ENCODE data around the gene FANCG. TPM values are rescaled to one million over a fixed set of nuclear protein-coding genes. Genes with fewer than 3 reads are reported as not detected.

FANCG gene
- total RNA-seq, 1 donor from 2014 or later: 6.2 TPM

DNA sequence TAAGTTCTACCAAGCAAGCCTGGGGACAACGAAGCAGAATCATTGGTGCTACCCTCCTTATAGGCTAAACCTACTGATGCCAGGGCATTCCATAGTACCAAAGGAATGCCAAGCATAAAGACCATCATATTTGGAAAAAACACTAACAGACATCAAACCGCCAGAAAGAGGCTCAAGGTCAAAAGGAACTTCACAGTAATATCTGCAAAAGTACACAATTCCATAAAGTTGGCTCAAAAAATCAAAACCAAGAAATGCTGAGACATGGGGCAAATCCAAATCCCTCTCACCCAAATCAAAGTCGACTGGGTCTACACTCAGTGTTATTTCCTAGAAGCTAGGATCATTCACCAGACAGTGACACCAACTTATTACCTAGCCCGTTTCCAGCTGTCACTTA is 10.7 kb downstream of the FANCG start:
- ATAC-seq (no peak), DNase-seq (ENCODE audit: low spot score) (no peak)

DNA sequence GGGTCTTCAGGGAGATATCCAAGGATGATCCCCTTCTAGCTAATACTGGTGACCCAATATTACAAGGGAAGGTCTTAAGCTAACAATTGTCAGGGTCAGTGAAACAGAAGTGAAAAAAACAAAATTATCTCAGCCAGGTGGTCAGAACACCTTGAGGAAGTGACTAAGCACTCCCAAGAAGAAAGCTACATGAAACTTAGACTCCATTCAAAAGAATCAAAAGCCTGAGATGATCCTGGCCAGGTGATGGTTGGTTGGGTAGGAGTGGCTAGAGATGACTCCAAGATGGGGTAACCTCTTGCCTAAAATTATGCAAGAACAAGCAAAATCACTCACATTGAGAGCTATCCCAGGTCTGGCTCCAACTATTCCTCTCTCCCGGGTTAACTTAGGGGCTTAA is 12.7 kb downstream of the FANCG start:
- ATAC-seq (no peak), DNase-seq (ENCODE audit: low spot score) (no peak)

DNA sequence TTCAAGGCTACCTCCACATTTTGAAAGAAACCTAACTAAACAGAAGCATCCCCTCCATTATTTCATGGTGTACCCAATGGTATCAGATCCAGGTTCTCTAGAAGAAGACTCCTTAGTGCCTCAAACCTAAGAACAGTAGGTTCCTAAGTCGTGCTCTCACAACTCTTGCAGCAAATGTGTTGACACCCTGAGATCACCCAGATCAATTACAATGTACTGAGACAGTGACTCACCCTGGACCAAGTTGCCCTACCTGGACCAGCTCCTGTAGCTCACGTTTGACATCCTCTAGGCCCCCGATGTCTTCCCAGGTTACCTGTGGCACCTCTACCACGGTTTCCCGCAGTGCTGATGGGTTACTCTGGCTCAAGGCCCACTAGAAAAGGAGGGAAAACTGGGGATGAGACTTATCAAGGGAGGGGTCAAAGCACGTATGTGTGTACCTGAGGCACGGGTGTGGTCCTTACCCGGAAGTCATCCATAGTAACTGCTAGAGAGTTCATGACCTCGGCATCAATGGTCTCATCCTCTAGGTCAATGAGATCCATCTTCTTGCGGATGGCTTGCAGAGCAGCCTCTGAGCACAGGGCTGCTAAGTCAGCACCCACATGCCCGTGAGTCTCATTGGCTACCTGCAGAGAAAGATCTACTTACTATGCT is 19.1 kb downstream of the FANCG start:
- no peak for ATAC-seq
- DNase-seq (ENCODE audit: low spot score): no peak

GRCh38 chr9:35059438-35059837 is 20.3 kb downstream of the FANCG start:
- DNase-seq (ENCODE audit: low spot score): no peak

DNA sequence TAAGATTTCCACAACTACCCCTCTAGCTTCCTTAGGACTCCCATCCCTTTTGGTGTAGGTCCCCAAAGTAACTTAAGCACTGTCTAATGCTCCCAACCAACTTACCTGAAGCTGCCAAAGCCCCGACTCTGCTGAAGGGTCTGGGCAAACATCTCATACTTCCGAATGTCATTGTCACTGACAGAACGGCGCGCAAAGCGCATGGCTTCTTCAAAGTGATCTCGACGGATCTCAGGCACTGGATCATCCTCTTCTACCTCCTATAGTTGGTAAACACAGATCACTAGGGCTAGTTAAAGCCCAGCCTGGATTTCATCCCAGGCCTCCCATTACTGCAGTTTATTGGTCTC is 22.5 kb downstream of the FANCG start:
- ATAC-seq (no peak), DNase-seq (ENCODE audit: low spot score) (no peak)

More at GRCh38 chr9:35059438-35059837, 20.3 kb downstream of the FANCG start:
- no peak for ATAC-seq

DNA sequence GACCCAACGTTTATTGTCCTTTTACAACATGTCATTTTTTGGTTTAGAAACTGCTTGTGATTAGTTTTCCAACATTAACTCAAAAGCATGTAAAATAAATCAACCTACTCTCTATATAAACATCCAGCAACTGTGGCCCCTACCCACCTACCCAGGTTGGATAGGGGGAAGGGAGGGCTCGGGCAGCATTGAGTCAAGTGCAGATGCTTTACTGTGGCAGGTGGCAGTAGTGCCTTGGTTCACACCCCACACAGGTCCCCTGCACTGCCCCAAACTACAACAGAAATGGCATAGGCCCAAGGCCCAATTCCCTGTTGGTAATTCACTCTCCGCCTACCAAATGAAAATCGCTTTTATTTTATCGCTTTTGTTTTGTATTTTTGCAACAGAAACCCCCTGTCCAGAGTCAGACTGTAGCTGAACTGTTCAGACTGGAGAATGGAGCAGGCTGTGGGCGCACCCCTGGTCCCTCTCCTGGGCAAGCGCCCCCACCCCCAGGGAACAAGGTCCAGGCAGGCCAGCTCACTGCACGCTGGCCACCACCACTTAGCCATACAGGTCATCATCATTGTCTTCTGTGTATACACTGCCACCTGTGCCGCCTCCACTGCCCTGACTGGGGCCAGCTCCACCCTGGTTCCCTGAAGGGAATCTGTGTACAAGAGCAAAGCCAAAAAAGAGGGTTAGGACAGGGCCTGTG is 23.0 kb downstream of the FANCG start:
- DNase-seq (ENCODE audit: low spot score) (no peak), ATAC-seq (peak; percentile 35)

- ATAC-seq (no peak), DNase-seq (ENCODE audit: low spot score) (no peak)
Measured at GRCh38 chr9:35054871-35055644, 24.7 kb downstream of the FANCG start.

DNA sequence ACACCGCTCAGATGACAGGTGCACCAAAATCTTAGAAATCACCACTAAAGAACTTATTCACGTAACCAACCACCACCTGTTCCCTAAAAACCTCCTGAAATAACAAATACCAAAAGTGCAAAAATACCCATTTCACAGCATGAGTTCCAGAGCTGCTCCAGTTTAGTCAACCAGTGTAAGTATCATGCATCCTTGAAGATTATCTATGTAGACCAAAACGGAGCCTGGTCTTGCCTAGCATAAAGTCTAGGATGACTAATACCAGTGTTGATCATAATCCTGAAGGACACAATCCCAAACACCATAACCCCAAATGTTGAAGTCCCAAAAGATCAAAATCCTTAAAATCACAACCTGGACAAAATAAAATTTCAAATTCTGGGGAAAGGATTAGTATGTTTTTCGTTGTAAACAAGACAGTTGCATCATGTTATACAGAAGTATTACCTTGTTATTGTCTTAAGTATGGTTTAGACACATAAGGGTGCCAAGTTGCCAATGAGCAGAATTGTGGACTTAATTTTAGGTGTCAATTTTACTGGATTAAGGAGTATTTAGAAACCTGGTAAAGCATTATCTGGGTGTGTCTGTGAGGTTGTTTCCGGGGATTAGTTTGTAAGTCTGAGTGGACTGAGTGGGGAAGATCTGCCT is 25.4 kb downstream of the FANCG start:
- no peak for ATAC-seq
- DNase-seq (ENCODE audit: low spot score): no peak

DNA sequence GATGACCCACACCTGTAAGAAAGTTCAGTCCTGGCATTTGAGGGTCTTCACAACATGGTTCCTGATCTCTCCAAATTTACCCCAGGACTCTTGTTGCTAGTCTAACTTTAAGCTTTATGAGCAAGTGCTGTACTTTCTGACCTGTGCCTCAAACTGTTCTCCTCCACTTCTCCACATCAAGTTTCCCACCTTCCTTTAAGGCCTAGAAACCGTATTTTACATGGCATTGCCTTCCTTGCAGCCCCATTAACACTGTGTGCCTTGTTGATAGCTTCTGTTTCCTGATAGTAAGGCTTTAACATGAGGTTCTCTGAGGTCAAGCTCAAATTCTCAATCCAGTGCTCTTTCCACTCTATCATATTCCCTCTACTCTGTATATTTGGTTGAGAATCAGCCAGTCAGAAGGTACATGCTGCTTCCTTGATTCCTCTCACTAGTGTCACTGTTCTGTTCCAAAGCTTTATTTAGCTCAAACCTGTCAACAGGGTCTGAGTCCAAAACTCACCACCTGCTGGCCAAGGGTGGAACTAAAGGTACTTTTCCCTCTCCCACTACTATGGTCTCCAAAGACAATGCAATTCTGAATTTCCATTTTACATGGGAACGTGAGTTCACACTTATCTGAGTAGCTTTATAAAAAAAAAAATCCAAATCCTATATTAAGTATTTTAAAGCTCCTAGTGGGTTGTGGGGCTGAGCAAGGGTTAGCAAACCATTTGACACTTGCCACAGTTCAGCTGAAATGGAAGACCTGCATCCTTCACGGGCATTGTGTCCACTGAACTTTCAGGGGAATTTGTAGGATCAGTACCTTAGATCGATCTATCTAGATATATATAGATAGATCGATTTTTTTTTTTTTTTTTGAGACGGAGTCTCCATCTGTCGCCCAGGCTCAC is 28.4 kb downstream of the FANCG start:
- ATAC-seq (peak; percentile 88), DNase-seq (ENCODE audit: low spot score) (no peak)

GRCh38 chr9:35048511-35048910 is 31.2 kb downstream of the FANCG start:
- DNase-seq (ENCODE audit: low spot score) (no peak), ATAC-seq (no peak)

DNA sequence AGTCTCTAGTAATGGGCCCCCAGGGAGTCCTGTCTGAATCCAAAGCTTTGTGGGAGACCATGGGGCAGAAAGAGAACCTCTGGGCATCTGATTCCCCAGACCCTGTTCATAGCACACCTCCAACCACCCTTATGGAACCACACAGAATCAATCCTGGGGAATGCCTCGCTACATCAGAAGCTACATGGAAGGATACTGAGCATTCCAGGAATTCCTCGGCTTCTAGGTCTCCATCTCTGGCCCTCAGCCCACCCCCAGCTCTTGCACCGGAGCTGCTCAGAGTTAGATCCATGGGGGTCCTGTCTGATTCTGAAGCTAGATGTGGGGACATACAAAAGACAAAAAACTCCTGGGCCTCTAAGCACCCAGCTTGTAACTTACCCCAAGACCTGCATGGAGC is 35.7 kb downstream of the FANCG start:
- ATAC-seq (no peak), DNase-seq (ENCODE audit: low spot score) (no peak)

GRCh38 chr9:35042891-35043545 is 36.7 kb downstream of the FANCG start:
- ATAC-seq: peak; percentile 6

DNA sequence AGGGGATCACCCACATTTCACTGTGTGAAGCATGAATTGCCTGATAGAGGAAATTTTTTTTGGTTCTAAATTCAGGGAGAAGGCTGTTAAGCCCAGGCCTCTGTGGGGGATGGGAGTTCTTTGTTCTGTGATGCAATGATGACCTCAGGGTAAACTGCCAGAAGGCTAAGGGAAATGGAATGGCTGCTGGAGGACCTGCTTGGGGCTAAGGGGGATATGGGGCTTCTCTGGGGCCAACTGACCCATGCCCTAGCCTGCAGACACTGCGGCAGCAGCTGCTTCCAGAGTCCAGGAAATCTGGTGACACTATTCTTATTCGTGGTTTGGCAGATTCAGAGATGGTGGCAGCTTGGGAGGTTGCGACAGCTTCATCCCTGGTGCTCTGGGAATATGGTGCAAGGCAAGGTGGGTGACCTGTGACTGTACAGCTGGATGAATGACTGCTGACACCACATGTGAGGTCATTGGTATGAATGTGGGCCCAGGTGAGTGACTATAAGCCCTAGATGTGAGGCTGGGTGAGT is 37.6 kb downstream of the FANCG start:
- ATAC-seq (peak; percentile 82), DNase-seq (ENCODE audit: low spot score) (no peak)

More at GRCh38 chr9:35042891-35043545, 36.7 kb downstream of the FANCG start:
- DNase-seq (ENCODE audit: low spot score): no peak

DNA sequence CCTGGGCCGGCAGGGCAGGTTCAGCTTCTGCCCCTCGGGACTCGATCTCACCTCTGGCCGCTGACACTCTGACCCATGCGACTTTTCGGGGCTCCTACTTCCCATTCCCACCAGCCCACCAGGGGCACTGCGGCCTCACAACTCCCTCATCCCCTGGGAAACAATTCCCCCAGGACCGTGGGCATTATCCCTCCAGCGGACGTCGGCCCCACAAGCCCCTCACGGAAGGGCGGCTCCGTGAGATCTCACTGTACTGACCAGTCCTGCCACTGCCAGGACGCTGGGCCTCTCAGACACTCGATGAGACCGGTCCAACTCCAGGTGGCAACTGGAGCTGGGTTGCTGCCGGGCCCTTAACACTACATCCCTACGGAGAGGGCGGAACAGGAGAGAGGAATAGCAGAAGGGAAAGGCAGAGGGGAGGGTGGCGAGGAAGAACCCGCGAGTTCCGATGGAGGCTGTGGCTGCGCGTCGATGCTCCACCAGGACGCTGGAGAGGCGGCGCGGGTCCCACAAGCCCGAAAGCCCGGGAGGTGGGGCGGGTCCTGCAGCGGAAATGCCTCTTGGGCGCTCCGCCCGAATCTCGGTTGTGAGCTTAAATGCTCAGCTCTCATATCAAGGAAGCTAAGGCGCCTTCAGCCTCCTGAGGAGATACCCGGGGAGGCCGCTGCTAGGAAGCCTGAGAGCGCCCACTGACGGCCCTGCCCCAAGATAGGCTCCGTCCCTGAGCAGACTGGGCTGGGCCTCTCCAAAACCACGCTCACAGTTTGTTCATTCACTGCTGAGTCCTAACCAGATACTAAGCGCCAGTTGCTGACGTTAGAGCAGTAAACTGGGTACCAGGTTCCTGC is 43.7 kb downstream of the FANCG start:
- DNase-seq (ENCODE audit: low spot score) (no peak), ATAC-seq (peak; percentile 63)

DNA sequence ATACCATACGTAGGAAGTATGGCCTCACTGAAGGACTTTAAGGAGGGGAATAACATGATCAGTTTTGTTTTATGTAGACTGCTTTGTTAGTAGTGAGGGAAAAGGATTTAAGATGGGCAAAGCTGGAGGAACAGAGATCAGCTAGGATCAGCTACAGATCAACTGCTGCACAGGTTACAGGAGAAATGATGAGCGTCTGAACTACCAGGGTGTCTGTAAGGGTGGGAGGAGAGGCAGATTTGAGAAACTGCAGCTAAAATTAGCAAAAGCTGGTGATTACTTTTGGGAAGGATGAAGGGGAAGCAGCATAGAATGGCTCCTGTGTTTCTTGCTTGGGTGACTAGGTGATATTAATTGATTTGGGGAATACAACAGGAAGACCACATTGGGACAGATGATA is 46.6 kb downstream of the FANCG start:
- DNase-seq (ENCODE audit: low spot score) (no peak), ATAC-seq (no peak)

DNA sequence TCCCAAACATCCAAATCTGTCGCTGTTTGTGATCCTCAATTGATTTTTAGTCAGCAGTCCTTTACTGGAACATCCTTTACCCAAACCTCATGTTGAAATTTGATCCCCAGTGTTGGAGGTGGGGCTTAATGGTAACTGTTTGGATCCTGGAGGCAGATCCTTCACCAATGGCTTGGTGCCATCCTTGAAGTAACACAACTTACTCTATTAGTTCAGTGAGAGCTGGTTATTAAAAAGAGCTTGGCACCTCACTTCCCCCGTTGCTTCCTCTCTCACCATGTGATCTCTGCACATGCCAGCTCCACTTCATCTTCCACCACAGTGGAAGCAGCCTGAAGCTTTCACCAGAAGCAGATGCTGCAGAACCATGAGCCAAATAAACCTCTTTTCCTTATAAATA is 49.9 kb downstream of the FANCG start:
- ATAC-seq: peak; percentile 89
- peak; percentile 52 for DNase-seq (ENCODE audit: low spot score)

DNA sequence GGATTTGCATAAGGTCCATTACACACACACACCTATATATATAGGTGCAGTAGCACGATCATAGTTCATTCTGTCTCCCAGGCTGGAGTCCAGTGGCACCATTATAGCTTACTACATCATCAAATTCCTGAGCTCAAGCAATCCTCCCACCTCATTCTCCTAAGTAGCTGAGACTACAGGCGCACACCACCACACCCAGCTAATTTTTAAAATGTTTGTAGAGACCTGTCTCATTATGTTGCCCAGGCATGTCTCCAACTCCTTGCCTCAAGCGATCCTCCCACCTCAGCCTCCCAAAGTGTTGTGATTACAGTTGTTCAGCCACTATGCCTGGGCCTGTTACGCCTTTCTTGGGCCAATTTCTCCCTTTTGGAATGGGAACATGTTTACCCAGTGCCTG is 50.5 kb downstream of the FANCG start:
- ATAC-seq (no peak), DNase-seq (ENCODE audit: low spot score) (no peak)

GRCh38 chr9:35028341-35028740 is 51.4 kb downstream of the FANCG start:
- DNase-seq (ENCODE audit: low spot score) (no peak), ATAC-seq (no peak)

- DNase-seq (ENCODE audit: low spot score): no peak
- ATAC-seq: no peak
Measured at GRCh38 chr9:35027860-35028259, 51.9 kb downstream of the FANCG start.

Measured in left lobe of liver (tissue), 2 donors.